ENCODE data around the gene PTER.

The PTER gene

GRCh38 chr10:16527452-16527851 lies 90.6 kb downstream of the PTER start:
- Histone ChIP-seq H3K27ac (no peak overlapping the region), H3K36me3 (no peaks in the 10 kb centered on the region), H3K27me3 (peaks cover 11% of the 10 kb centered on the region), H3K4me2 (no peak overlapping the region), H3K4me1 (no peaks in the 10 kb centered on the region), H3K9ac (no peak overlapping the region), H4K20me1 (peaks cover 1% of the 10 kb centered on the region; the same call in 1 of the 2 replicates), H3K4me3 (no peak overlapping the region), H3K9me3 (no peaks in the 10 kb centered on the region)
- no peak for TF ChIP-seq Cebpa-rat (IDR thresholded peaks at IDR 0.05)

- Histone ChIP-seq H3K9me3 (no peaks in the 10 kb centered on the region), H3K9ac (no peak overlapping the region), H3K4me1 (no peaks in the 10 kb centered on the region), H3K36me3 (no peaks in the 10 kb centered on the region), H3K4me2 (no peak overlapping the region), H3K4me3 (no peak overlapping the region), H3K27me3 (no peaks in the 10 kb centered on the region), H4K20me1 (no peaks in the 10 kb centered on the region), H3K27ac (no peak overlapping the region)
- TF ChIP-seq Cebpa-rat (IDR thresholded peaks at IDR 0.05) = no peak
Observed at GRCh38 chr10:16529853-16530252, 93.0 kb downstream of the PTER start.

GRCh38 chr10:16536155-16536554 lies 99.3 kb downstream of the PTER start:
- no peak for TF ChIP-seq Cebpa-rat (IDR thresholded peaks at IDR 0.05)
- no peaks in the 10 kb centered on the region for H3K9me3 ChIP-seq

GRCh38 chr10:16544099-16544498 lies 107.3 kb downstream of the PTER start:
- TF ChIP-seq Cebpa-rat (IDR thresholded peaks at IDR 0.05) = no peak

More at GRCh38 chr10:16536155-16536554, 99.3 kb downstream of the PTER start:
- Histone ChIP-seq H3K4me1 (no peaks in the 10 kb centered on the region), H3K4me3 (no peak overlapping the region), H4K20me1 (no peaks in the 10 kb centered on the region), H3K27ac (no peak overlapping the region), H3K36me3 (no peaks in the 10 kb centered on the region), H3K27me3 (no peaks in the 10 kb centered on the region), H3K4me2 (no peak overlapping the region), H3K9ac (no peak overlapping the region)

GRCh38 chr10:16544591-16544990 lies 107.8 kb downstream of the PTER start:
- no peak for TF ChIP-seq Cebpa-rat (IDR thresholded peaks at IDR 0.05)
- Histone ChIP-seq H3K36me3 (no peaks in the 10 kb centered on the region), H3K27ac (no peak overlapping the region), H3K27me3 (no peaks in the 10 kb centered on the region), H3K9ac (no peak overlapping the region), H3K4me2 (no peak overlapping the region), H3K9me3 (0 out of 2 replicates have a peak, but pooled peaks cover 2% of the 10 kb centered on the region), H3K4me3 (no peak overlapping the region), H3K4me1 (no peaks in the 10 kb centered on the region), H4K20me1 (no peaks in the 10 kb centered on the region)

More at GRCh38 chr10:16544099-16544498, 107.3 kb downstream of the PTER start:
- Histone ChIP-seq H3K4me2 (no peak overlapping the region), H3K9me3 (no peaks in the 10 kb centered on the region), H3K36me3 (no peaks in the 10 kb centered on the region), H3K27me3 (no peaks in the 10 kb centered on the region), H3K27ac (no peak overlapping the region), H3K4me3 (no peak overlapping the region), H3K4me1 (no peaks in the 10 kb centered on the region), H3K9ac (no peak overlapping the region), H4K20me1 (no peaks in the 10 kb centered on the region)

- Histone ChIP-seq H3K9ac (no peak overlapping the region), H3K4me1 (no peaks in the 10 kb centered on the region), H3K27me3 (no peaks in the 10 kb centered on the region), H3K36me3 (no peaks in the 10 kb centered on the region), H3K4me2 (no peak overlapping the region), H4K20me1 (no peaks in the 10 kb centered on the region), H3K9me3 (peaks cover 8% of the 10 kb centered on the region), H3K27ac (no peak overlapping the region), H3K4me3 (no peak overlapping the region)
- no peak for TF ChIP-seq Cebpa-rat (IDR thresholded peaks at IDR 0.05)
Observed at GRCh38 chr10:16545116-16545736, 108.4 kb downstream of the PTER start.

GRCh38 chr10:16547973-16548372 lies 111.2 kb downstream of the PTER start:
- H3K4me3 ChIP-seq = no peak overlapping the region
- H3K27ac ChIP-seq = no peak overlapping the region
- H3K36me3 ChIP-seq = no peaks in the 10 kb centered on the region
- no peaks in the 10 kb centered on the region for H4K20me1 ChIP-seq
- H3K4me1 ChIP-seq = no peaks in the 10 kb centered on the region
- peaks cover 9% of the 10 kb centered on the region for H3K9me3 ChIP-seq
- no peak overlapping the region for H3K9ac ChIP-seq
- no peak for TF ChIP-seq Cebpa-rat (IDR thresholded peaks at IDR 0.05)
- H3K4me2 ChIP-seq = no peak overlapping the region
- no peaks in the 10 kb centered on the region for H3K27me3 ChIP-seq

GRCh38 chr10:16559236-16559773 lies 122.5 kb downstream of the PTER start:
- no peaks in the 10 kb centered on the region for H3K36me3 ChIP-seq
- peaks cover 12% of the 10 kb centered on the region for H3K9me3 ChIP-seq
- TF ChIP-seq Cebpa-rat (IDR thresholded peaks at IDR 0.05) = no peak
- no peak overlapping the region for H3K9ac ChIP-seq
- no peak overlapping the region for H3K4me3 ChIP-seq
- H3K4me1 ChIP-seq = no peaks in the 10 kb centered on the region
- no peak overlapping the region for H3K27ac ChIP-seq
- H4K20me1 ChIP-seq = no peaks in the 10 kb centered on the region
- no peak overlapping the region for H3K4me2 ChIP-seq
- no peaks in the 10 kb centered on the region for H3K27me3 ChIP-seq

- no peak overlapping the region for H3K4me2 ChIP-seq
- no peak overlapping the region for H3K4me3 ChIP-seq
- no peaks in the 10 kb centered on the region for H4K20me1 ChIP-seq
- no peaks in the 10 kb centered on the region for H3K36me3 ChIP-seq
- no peaks in the 10 kb centered on the region for H3K27me3 ChIP-seq
- no peak overlapping the region for H3K9ac ChIP-seq
- peaks cover 18% of the 10 kb centered on the region for H3K4me1 ChIP-seq
- no peak for TF ChIP-seq Cebpa-rat (IDR thresholded peaks at IDR 0.05)
- H3K9me3 ChIP-seq = peaks cover 10% of the 10 kb centered on the region
- H3K27ac ChIP-seq = no peak overlapping the region
Observed at GRCh38 chr10:16562891-16563290, 126.1 kb downstream of the PTER start.

Data from BLaER1 (cell line).